GM10266 (cell line): ENCODE measurements around the gene MBTPS1.
A peak's percentile ranks its signal among the peaks of the same experiment; 100 is the strongest.

Experiments
- DNase-seq: peaks from one replicate; pipeline ENCODE4 v3.0.0; 2012; ENCODE audit errors: extremely low spot score
- TF ChIP-seq, protein P1 (sequence below): IDR thresholded peaks from 2 replicates; pipeline ENCODE4 v1.5.1; 2012; ENCODE audit warnings: mild to moderate bottlenecking, low read depth; ENCODE audit not compliant: control insufficient read depth, insufficient read depth; ENCODE audit errors: missing control alignments

MBTPS1 gene

DNA sequence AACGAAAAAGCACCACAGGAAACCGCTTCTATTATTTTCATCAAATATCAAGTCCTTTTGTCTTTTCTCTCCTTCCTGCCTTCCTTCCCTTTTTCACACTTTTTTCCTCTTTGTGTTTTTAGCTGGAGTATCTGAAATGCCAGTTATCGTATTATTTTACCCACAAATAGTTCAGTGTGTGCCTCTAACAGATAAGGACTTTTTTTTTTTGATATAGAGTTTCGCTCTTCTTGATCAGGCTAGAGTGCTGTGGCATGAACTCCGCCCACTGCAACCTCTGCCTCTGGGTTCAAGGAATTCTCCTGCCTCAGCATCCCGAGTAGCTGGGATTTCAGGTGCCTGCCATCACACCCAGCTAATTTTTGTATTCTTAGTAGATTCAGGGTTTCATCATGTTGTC lies 39.0 kb upstream of the MBTPS1 start:
- TF ChIP-seq, protein P1, sequence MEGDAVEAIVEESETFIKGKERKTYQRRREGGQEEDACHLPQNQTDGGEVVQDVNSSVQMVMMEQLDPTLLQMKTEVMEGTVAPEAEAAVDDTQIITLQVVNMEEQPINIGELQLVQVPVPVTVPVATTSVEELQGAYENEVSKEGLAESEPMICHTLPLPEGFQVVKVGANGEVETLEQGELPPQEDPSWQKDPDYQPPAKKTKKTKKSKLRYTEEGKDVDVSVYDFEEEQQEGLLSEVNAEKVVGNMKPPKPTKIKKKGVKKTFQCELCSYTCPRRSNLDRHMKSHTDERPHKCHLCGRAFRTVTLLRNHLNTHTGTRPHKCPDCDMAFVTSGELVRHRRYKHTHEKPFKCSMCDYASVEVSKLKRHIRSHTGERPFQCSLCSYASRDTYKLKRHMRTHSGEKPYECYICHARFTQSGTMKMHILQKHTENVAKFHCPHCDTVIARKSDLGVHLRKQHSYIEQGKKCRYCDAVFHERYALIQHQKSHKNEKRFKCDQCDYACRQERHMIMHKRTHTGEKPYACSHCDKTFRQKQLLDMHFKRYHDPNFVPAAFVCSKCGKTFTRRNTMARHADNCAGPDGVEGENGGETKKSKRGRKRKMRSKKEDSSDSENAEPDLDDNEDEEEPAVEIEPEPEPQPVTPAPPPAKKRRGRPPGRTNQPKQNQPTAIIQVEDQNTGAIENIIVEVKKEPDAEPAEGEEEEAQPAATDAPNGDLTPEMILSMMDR: no peak
- DNase-seq: no peak

DNA sequence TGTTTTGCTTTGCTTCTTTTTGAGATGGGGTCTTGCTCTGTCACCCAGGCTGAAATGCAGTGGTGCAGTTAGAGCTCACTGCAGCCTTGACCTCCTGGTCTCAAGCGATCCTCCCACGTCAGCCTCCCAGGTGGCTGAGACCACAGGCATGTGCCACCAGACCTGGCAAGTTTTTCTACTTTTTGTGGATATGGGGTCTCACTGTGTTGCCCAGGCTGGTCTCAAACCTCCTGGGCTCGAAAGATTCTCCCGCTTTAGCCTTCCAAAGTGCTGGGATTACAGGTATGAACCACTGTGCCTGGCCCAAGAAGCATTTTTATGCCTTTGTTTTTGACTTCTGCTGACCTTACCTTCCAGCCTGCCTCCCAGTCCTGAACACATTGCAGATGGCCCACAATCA lies 38.5 kb upstream of the MBTPS1 start:
- no peak for DNase-seq
- TF ChIP-seq, protein P1: no peak

DNA sequence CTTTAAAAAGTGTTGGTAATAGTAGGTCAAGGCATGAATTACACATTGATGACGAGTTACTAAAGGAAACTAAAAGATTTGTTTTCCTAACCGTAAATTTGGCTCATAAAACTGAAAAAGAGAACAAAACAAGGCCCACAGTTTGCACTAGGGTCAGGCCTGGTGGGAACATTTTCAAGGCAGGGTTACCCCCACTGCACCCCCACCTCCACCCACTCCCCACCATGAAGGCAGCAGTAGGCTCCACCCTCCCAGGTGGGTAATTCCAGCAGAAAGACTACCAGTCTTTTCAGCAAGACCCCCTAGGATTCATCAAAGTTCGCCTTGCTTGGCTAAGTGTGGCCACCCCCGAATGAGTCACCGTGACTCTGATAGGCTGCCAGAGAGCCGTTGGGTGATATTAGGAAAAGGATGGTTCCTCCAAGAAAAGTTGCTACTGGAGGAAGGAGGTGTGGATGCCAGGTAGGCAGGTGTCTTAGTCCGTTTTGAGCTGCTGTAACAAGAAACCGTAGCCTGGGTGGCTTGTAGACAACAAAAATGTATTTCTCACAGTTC lies 37.0 kb upstream of the MBTPS1 start:
- no peak for DNase-seq
- TF ChIP-seq, protein P1: no peak

DNA sequence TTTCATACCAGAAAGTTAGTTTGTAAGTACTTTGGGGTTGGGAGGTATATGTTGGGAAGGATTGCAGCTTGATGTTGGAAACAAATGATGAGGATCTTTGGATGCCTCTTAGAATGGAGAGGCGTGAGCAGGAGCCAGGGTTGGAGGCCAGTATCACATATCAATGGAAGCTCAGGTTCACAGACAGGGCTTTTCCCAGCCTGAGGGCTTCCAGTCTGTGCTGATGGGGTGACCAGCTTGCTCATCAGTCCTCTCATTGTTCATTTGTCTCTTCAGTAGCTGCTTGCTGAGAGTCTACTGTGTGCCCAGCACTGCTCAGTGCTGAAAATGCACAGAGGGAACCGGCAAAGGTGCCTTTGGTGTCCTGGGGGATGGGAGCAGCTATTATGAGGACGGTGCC lies 34.2 kb upstream of the MBTPS1 start:
- DNase-seq: no peak
- TF ChIP-seq, protein P1: no peak

DNA sequence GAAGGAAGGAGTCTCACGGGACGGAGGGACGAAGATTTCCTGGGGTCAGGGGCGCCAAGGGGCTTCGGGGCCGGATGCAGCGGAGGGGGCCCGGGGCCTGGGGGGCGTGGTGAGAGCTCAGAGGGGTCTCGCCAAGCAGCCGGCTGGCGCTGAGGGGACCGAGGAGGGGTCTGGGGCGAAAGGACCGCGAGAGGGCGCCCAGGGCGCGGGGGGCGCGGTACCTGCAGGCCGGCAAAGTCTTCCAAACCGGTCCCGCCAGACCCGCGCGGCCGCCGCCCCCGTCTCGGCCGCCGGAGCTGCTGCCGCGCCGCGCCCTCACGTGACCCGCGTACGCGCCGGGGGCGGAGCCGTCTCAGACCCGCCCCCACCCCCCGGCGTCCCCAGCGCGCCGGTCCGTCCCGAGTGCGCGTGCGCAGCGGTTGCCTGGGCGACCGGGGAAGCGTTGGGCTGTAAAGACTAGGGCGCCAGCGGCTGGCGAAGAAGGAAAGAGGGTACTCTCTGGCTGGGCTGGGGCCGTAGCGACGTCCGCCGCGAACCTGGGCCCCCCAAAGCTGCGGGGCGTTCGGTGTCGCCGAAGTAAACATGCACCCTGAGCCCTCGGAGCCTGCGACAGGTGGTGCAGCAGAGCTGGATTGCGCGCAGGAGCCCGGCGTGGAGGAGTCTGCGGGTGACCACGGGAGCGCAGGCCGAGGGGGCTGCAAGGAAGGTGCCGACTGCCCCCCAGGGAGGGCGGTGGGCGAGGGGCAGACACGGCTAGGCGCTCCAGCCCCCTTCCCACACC lies 28.3 kb upstream of the MBTPS1 start, which contains the start of the genes DNAAF1 and HSDL1:
TSS of gene DNAAF1 (plus strand) at position 450 of the 781 bp plus-strand sequence. CDS start at position 583, 133 bp downstream.
TSS of gene HSDL1 (minus strand) at position 319 of the 781 bp plus-strand sequence. CDS start 13,856 bp downstream, outside the sequence.
- TF ChIP-seq, protein P1: peak; percentile 28
- DNase-seq: peak; percentile 98

DNA sequence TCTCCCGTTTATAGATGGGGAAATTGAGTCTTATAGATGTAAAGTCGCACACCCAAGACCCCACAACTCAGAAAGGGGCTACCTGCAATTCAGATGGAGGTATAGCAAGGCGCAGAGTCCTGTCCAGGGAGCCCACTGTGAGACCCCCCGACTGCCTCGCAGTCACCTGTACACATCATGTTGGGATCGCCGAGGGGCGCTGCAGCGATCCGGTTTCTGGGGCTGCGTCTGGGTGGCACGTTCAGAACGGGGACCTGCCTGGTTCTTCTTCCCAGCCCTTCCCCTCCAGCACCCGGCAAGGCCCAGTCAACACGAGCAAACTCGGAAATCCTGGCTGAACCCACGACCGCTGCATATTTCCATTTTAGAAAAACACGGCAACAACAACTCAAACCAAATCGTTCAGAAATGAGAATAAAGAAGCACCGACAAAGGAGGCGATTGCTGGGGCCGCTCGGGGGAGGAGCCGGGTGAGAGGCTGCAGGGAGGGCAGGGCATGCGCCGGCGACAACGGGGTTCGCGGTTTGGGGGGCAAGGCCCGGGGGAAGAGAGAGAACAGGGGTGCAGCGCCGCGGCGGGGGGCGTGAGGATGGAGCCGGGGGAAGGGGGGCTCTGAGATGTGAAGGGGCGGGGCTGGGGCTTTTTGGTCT lies 27.6 kb upstream of the MBTPS1 start:
- TF ChIP-seq, protein P1: peak; percentile 33
- peak; percentile 47 for DNase-seq
